ENCODE data around the gene CDK5RAP3. TPM values are rescaled to one million over a fixed set of nuclear protein-coding genes. Genes with fewer than 3 reads are reported as not detected.

CDK5RAP3 gene
- total and polyA plus RNA-seq, 2 of the 13 experiments (the other 11 are each of a cell fraction or from before 2014, with no cell fraction given): 128 to 154 TPM

GRCh38 chr17:47946929-47947397, 23.9 kb upstream of the CDK5RAP3 start (continued):
- no peak for TF ChIP-seq SATB2 (CRISPR knock-in tag; IDR thresholded peaks at IDR 0.05)
- no peak for TF ChIP-seq HNRNPUL1 (IDR thresholded peaks at IDR 0.05; ENCODE audit: low read depth, low read length)
- no peak for TF ChIP-seq AGO1 (IDR thresholded peaks at IDR 0.05; ENCODE audit: low read depth, low read length, poor library complexity, severe bottlenecking)
- no peak for TF ChIP-seq ZNF782 (CRISPR knock-in tag; IDR thresholded peaks at IDR 0.05; ENCODE audit: borderline replicate concordance)
- peak; percentile 97 for TF ChIP-seq FOSL2 (CRISPR knock-in tag; IDR thresholded peaks at IDR 0.05)
- 0 out of 2 replicates have a peak, but pooled peaks have one; percentile 26 for TF ChIP-seq PPARG (CRISPR knock-in tag; conservative IDR thresholded peaks at IDR 0.05)
- no peak for TF ChIP-seq ZHX2 (IDR thresholded peaks at IDR 0.05; ENCODE audit: low read depth)
- TF ChIP-seq ZHX2 (CRISPR knock-in tag; IDR thresholded peaks at IDR 0.05; ENCODE audit: borderline replicate concordance): no peak
- TF ChIP-seq ATF5 (CRISPR knock-in tag; IDR thresholded peaks at IDR 0.05; ENCODE audit: low read depth): no peak
- TF ChIP-seq SOX5 (CRISPR knock-in tag; IDR thresholded peaks at IDR 0.05; ENCODE audit: borderline replicate concordance): 0 out of 2 replicates have a peak, but pooled peaks have one; percentile 24
- no peak for TF ChIP-seq SRSF1 (optimal IDR thresholded peaks at IDR 0.05; ENCODE audit: low read depth, low read length)
- no peak for TF ChIP-seq NBN (conservative IDR thresholded peaks at IDR 0.05)
- TF ChIP-seq TIGD3 (CRISPR knock-in tag; IDR thresholded peaks at IDR 0.05; ENCODE audit: borderline replicate concordance): no peak
- TF ChIP-seq ZNF772 (CRISPR knock-in tag; IDR thresholded peaks at IDR 0.05): 0 out of 2 replicates have a peak, but pooled peaks have one; percentile 51
- no peak for TF ChIP-seq BHLHE40 (IDR thresholded peaks at IDR 0.05; ENCODE audit: low read length)
- TF ChIP-seq AKAP8 (CRISPR knock-in tag; IDR thresholded peaks at IDR 0.05): no peak
- TF ChIP-seq SOX13 (IDR thresholded peaks at IDR 0.05): no peak
- TF ChIP-seq SOX13 (CRISPR knock-in tag; conservative IDR thresholded peaks at IDR 0.05 in 1 of 2, IDR thresholded peaks at IDR 0.05 in 1 of 2): peak in 1 of 2 experiments; percentile 31; a peak in 2 of 4 replicates
- TF ChIP-seq PRMT3 (CRISPR knock-in tag; IDR thresholded peaks at IDR 0.05; ENCODE audit: borderline replicate concordance, low read depth): no peak
- TF ChIP-seq FLYWCH1 (CRISPR knock-in tag; IDR thresholded peaks at IDR 0.05): no peak
- no peak for TF ChIP-seq ZNF740 (CRISPR knock-in tag; IDR thresholded peaks at IDR 0.05)
- TF ChIP-seq ZNF713 (CRISPR knock-in tag; IDR thresholded peaks at IDR 0.05): no peak
- TF ChIP-seq SPEN (CRISPR knock-in tag; IDR thresholded peaks at IDR 0.05; ENCODE audit: low read depth): no peak
- no peak for TF ChIP-seq ZFP90 (CRISPR knock-in tag; IDR thresholded peaks at IDR 0.05; ENCODE audit: borderline replicate concordance)
